ENCODE measurements around the gene IL18R1. TPM values are rescaled to one million over a fixed set of nuclear protein-coding genes. Genes with fewer than 3 reads are reported as not detected.
"Not testable (repeated sequence)": the region's sequence is repeated elsewhere in the genome, so short reads cannot be mapped to it uniquely, and the experiment has no call there.

Gene IL18R1
- total RNA-seq, 1 experiment from 2014 or later, result 0.08 TPM

GRCh38 chr2:102324914-102325313 lies 30.7 kb upstream of the IL18R1 start:
- H3K4me3 ChIP-seq (ENCODE audit: low read depth in 2 of 2, low read length in 2 of 2); H3K27me3 ChIP-seq (ENCODE audit: control insufficient read depth, insufficient read depth, low read length); H3K9me3 ChIP-seq (ENCODE audit: control insufficient read depth, insufficient read depth, low read depth, low read length); POLR2A ChIA-PET; in situ Hi-C loops (cut with HindIII; ENCODE audit: low pct_unique_long_range_greater_than_20kb, low sequenced_read_pairs); CTCF ChIA-PET; H3K36me3 ChIP-seq (ENCODE audit: control insufficient read depth, insufficient read depth, low read length); DNase-seq (ENCODE audit: low read depth, low spot score); ATAC-seq; H3K27ac ChIP-seq (ENCODE audit: low read length); H3K4me1 ChIP-seq (ENCODE audit: control insufficient read depth, insufficient read depth, low read length); BruUV-seq (replicated peaks); intact Hi-C loops (cut with micrococcal nuclease; ENCODE audit: unreplicated experiment): not testable (repeated sequence)

GRCh38 chr2:102331311-102331980 lies 24.1 kb upstream of the IL18R1 start:
- H3K4me1 ChIP-seq (ENCODE audit: control insufficient read depth, insufficient read depth, low read length), result no peaks in the 10 kb centered on the region
- ChIA-PET POLR2A (no interaction called here), CTCF (no interaction called here)
- no peak overlapping the region for H3K4me3 ChIP-seq (ENCODE audit: low read depth in 2 of 2, low read length in 2 of 2)
- H3K27ac ChIP-seq (ENCODE audit: low read length), result no peak overlapping the region
- in situ Hi-C loops (cut with HindIII; ENCODE audit: low pct_unique_long_range_greater_than_20kb, low sequenced_read_pairs), result no loop called here
- H3K27me3 ChIP-seq (ENCODE audit: control insufficient read depth, insufficient read depth, low read length), result no peaks in the 10 kb centered on the region
- intact Hi-C loops (cut with micrococcal nuclease; ENCODE audit: unreplicated experiment), result no loop called here
- TF ChIP-seq, protein P1, sequence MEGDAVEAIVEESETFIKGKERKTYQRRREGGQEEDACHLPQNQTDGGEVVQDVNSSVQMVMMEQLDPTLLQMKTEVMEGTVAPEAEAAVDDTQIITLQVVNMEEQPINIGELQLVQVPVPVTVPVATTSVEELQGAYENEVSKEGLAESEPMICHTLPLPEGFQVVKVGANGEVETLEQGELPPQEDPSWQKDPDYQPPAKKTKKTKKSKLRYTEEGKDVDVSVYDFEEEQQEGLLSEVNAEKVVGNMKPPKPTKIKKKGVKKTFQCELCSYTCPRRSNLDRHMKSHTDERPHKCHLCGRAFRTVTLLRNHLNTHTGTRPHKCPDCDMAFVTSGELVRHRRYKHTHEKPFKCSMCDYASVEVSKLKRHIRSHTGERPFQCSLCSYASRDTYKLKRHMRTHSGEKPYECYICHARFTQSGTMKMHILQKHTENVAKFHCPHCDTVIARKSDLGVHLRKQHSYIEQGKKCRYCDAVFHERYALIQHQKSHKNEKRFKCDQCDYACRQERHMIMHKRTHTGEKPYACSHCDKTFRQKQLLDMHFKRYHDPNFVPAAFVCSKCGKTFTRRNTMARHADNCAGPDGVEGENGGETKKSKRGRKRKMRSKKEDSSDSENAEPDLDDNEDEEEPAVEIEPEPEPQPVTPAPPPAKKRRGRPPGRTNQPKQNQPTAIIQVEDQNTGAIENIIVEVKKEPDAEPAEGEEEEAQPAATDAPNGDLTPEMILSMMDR (IDR thresholded peaks at IDR 0.05), result no peak
- no peak for TF ChIP-seq SIN3A (IDR thresholded peaks at IDR 0.05; ENCODE audit: borderline replicate concordance, insufficient read depth, low read depth, low read length)
- TF ChIP-seq TCF7L2 (IDR thresholded peaks at IDR 0.05; ENCODE audit: low read depth, low read length), result no peak
- TF ChIP-seq REST (IDR thresholded peaks at IDR 0.05; ENCODE audit: insufficient read depth in 1 of 2, low read depth in 2 of 2, low read length in 1 of 2), result no peak
- no peak for TF ChIP-seq POLR2AphosphoS5 (IDR thresholded peaks at IDR 0.05; ENCODE audit: low read depth, low read length)
- H3K9me3 ChIP-seq (ENCODE audit: control insufficient read depth, insufficient read depth, low read depth, low read length), result no peaks in the 10 kb centered on the region
- DNase-seq (ENCODE audit: low read depth, low spot score), result no peak
- no TSS peak for BruUV-seq (replicated peaks)
- ATAC-seq, result no peak
- no peaks in the 10 kb centered on the region for H3K36me3 ChIP-seq (ENCODE audit: control insufficient read depth, insufficient read depth, low read length)

- CTCF ChIA-PET, result no interaction called here
- POLR2A ChIA-PET, result no interaction called here
- BruUV-seq (replicated peaks), result no TSS peak
- DNase-seq (ENCODE audit: low read depth, low spot score) (no peak), ATAC-seq (no peak)
- in situ Hi-C loops (cut with HindIII; ENCODE audit: low pct_unique_long_range_greater_than_20kb, low sequenced_read_pairs), result no loop called here
- TF ChIP-seq POLR2AphosphoS5 (IDR thresholded peaks at IDR 0.05; ENCODE audit: low read depth, low read length), result no peak
- TF ChIP-seq TCF7L2 (IDR thresholded peaks at IDR 0.05; ENCODE audit: low read depth, low read length), result no peak
- TF ChIP-seq SIN3A (IDR thresholded peaks at IDR 0.05; ENCODE audit: borderline replicate concordance, insufficient read depth, low read depth, low read length), result no peak
- TF ChIP-seq, protein P1 (IDR thresholded peaks at IDR 0.05), result no peak
- no peak for TF ChIP-seq REST (IDR thresholded peaks at IDR 0.05; ENCODE audit: insufficient read depth in 1 of 2, low read depth in 2 of 2, low read length in 1 of 2)
- Histone ChIP-seq H3K27ac (ENCODE audit: low read length) (no peak overlapping the region), H3K4me3 (ENCODE audit: low read depth in 2 of 2, low read length in 2 of 2) (no peak overlapping the region), H3K27me3 (ENCODE audit: control insufficient read depth, insufficient read depth, low read length) (no peaks in the 10 kb centered on the region), H3K9me3 (ENCODE audit: control insufficient read depth, insufficient read depth, low read depth, low read length) (no peaks in the 10 kb centered on the region), H3K4me1 (ENCODE audit: control insufficient read depth, insufficient read depth, low read length) (no peaks in the 10 kb centered on the region), H3K36me3 (ENCODE audit: control insufficient read depth, insufficient read depth, low read length) (no peaks in the 10 kb centered on the region)
- intact Hi-C loops (cut with micrococcal nuclease; ENCODE audit: unreplicated experiment), result no loop called here
Measured at GRCh38 chr2:102334486-102334885, 21.1 kb upstream of the IL18R1 start.
